ENCODE data around the gene KRT82. TPM values are rescaled to one million over a fixed set of nuclear protein-coding genes. Genes with fewer than 3 reads are reported as not detected.

The KRT82 gene
- total RNA-seq, 1 experiment from 2014 or later = not detected

DNA sequence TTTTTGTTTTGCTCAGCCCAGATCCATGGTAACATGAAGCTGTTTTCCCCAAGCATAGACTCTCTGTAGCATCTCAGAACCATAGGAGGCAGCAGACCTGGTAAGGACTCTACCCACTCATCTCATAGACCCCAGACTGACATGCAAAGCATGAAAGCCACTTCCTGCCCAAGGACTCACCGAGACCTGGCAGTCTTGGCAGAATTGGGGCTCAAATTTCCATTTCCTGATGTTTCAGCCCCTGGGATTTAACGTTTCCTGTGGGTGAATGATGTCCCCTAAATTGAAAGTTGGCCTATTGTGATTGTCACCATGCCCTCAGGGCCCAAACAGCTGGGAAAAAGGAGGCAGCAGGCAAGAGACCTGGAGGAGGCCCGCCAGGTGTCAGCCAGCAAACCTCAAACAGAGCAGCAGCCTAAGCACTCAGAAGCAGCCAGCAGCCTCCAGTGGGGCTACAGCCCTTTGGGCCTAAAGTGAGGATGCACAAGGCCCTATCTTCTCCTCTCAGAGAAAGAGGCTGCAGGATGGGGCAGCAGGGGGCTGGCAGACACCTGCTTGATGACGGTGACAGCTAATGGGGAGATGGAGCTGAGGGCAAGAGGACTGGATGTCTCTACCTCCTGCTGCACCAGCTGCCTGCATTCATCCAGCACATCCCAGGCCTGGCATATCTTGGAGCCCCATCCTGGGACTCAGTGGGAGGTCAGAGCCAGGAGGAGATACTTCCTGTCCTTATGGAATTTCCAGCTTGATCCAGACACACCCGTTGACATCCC, 47.4 kb downstream of the KRT82 start:
- H3K4ac ChIP-seq (ENCODE audit: low read depth, low read length) = no peak overlapping the region
- no peak overlapping the region for H3K4me2 ChIP-seq (ENCODE audit: insufficient read depth, insufficient read length, low read length)
- H2BK5ac ChIP-seq (ENCODE audit: insufficient read length, low read length) = no peak overlapping the region
- WGBS (ENCODE audit: extremely low coverage, insufficient read length, low lambda C conversion rate) = no CpG with 5 or more reads among the region's 5 CpGs
- no peak overlapping the region for H2BK20ac ChIP-seq (ENCODE audit: low read depth, low read length, poor library complexity, severe bottlenecking)
- no peak overlapping the region for H3K18ac ChIP-seq (ENCODE audit: insufficient read length, low read depth, low read length)
- H3K14ac ChIP-seq (ENCODE audit: insufficient read depth, low read length) = no peak overlapping the region
- no peak overlapping the region for H4K5ac ChIP-seq (ENCODE audit: insufficient read length, low read depth, low read length)
- H3K79me1 ChIP-seq (ENCODE audit: insufficient read depth, low read depth, low read length, poor library complexity, severe bottlenecking) = no peaks in the 10 kb centered on the region
- H4K8ac ChIP-seq (replicated peaks; ENCODE audit: insufficient read length, low read depth, low read length) = no peak overlapping the region
- no peak overlapping the region for H2AFZ ChIP-seq (ENCODE audit: low read length)
- H2BK15ac ChIP-seq (ENCODE audit: low read depth, low read length) = no peak overlapping the region
- no peaks in the 10 kb centered on the region for H3K4me1 ChIP-seq (ENCODE audit: insufficient read depth, low read length)
- no peak overlapping the region for H2BK120ac ChIP-seq (ENCODE audit: low read depth, low read length, poor library complexity, severe bottlenecking)
- no peak overlapping the region for H4K91ac ChIP-seq (ENCODE audit: insufficient read length, low read depth, low read length)
- no peaks in the 10 kb centered on the region for H3K79me2 ChIP-seq (ENCODE audit: insufficient read depth, low read length)
- H3K9me3 ChIP-seq (ENCODE audit: control insufficient read depth, low read depth, low read length) = no peaks in the 10 kb centered on the region
- no peaks in the 10 kb centered on the region for H4K20me1 ChIP-seq (ENCODE audit: control insufficient read depth, insufficient read depth, insufficient read length)
- Mint-ChIP-seq H3K4me1 (peaks cover 13 to 18% of the 10 kb centered on the region in 2 experiments), H3K27ac (no peak overlapping the region), H3K9me3 (no peaks in the 10 kb centered on the region; a peak in 1 of 5 replicates), H3K4me3 (no peak overlapping the region), H3K36me3 (ENCODE audit: insufficient read depth in 1 of 3, low read depth in 3 of 3) (no peaks in the 10 kb centered on the region), H3K27me3 (ENCODE audit: low read depth) (peaks cover 2% of the 10 kb centered on the region)
- TF ChIP-seq CTCF (conservative IDR thresholded peaks at IDR 0.05) = no peak
- H3K23me2 ChIP-seq (ENCODE audit: insufficient read length, low read depth, low read length, poor library complexity, severe bottlenecking) = no peaks in the 10 kb centered on the region
- H3K27me3 ChIP-seq (ENCODE audit: insufficient read depth, low read length) = no peaks in the 10 kb centered on the region
- H3K9ac ChIP-seq (ENCODE audit: extremely low read depth, insufficient read length, low read length) = no peak overlapping the region
- no peak overlapping the region for H2BK12ac ChIP-seq (ENCODE audit: insufficient read length, low read depth, low read length)
- H3K56ac ChIP-seq (ENCODE audit: insufficient read length, low read depth, low read length) = no peak overlapping the region
- H2AK5ac ChIP-seq (ENCODE audit: insufficient read length, low read length) = no peak overlapping the region
- no peak overlapping the region for H3K23ac ChIP-seq (ENCODE audit: insufficient read length, low read depth, low read length)
- no peak overlapping the region for H3K27ac ChIP-seq (ENCODE audit: insufficient read length, low read depth, low read length)
- no peak overlapping the region for H3T11ph ChIP-seq (ENCODE audit: low read length)
- DNase-seq = no peak
